Lung (tissue), 12 donors: ENCODE data around the gene NCKAP5L. TPM values are rescaled to one million over a fixed set of nuclear protein-coding genes. Genes with fewer than 3 reads are reported as not detected.

Experiments used
- ATAC-seq: fragments of 200-7000 bp; cut with Tn5 transposase; one replicate; pipeline ENCODE4 v1.9.1; 2020; ENCODE audit warnings: moderate number of reproducible peaks; ENCODE audit not compliant: insufficient read depth, low FRiP score
- DNase-seq, 3 donors: peaks; one replicate each; pipeline ENCODE4 v3.0.0-alpha.2; 2013 to 2017
- H3K27ac ChIP-seq, 2 donors: one replicate each; pipeline ENCODE4 v1.5.1; 2013; ENCODE audit warnings: mild to moderate bottlenecking in 2 of 2, moderate library complexity in 2 of 2, control low read depth in 1 of 2, inconsistent platforms in 1 of 2, low read depth in 1 of 2, low read length in 1 of 2
- H3K27me3 ChIP-seq, 3 donors: one replicate each; pipeline ENCODE4 v1.5.1; 2013; ENCODE audit warnings: low read length in 2 of 3; ENCODE audit not compliant: control insufficient read depth in 3 of 3, insufficient read depth in 3 of 3
- H3K36me3 ChIP-seq, 4 donors: one replicate each; pipeline ENCODE4 v1.5.1; 2013; ENCODE audit warnings: low read length in 4 of 4, mild to moderate bottlenecking in 1 of 4, moderate library complexity in 1 of 4; ENCODE audit not compliant: control insufficient read depth in 4 of 4, insufficient read depth in 4 of 4
- H3K4me1 ChIP-seq, 5 donors: one replicate each; pipeline ENCODE4 v1.5.1; 2013; ENCODE audit warnings: low read length in 5 of 5, mild to moderate bottlenecking in 2 of 5, moderate library complexity in 1 of 5; ENCODE audit not compliant: control insufficient read depth in 5 of 5, insufficient read depth in 5 of 5
- H3K4me3 ChIP-seq: one replicate; pipeline ENCODE4 v1.5.1; 2013; ENCODE audit warnings: mild to moderate bottlenecking, control low read depth, moderate library complexity
- H3K9ac ChIP-seq, 2 donors: one replicate each; pipeline ENCODE4 v1.5.1; 2013; ENCODE audit warnings: low read length in 2 of 2, control low read depth in 1 of 2; ENCODE audit not compliant: insufficient read depth in 1 of 2
- H3K9me3 ChIP-seq, 4 donors: one replicate each; pipeline ENCODE4 v1.5.1; 2013; ENCODE audit warnings: low read length in 3 of 4, mild to moderate bottlenecking in 1 of 4, moderate library complexity in 1 of 4; ENCODE audit not compliant: control insufficient read depth in 4 of 4, insufficient read depth in 3 of 4
- WGBS, 2 donors: extraction: QIAGEN DNeasy Blood & Tissue Kit; methylation state at CpG; one replicate each; pipeline ENCODE4 v1.1.7; 2013; 5-methylcytosine and 5-hydroxymethylcytosine counted together
- polyA plus RNA-seq, 2 donors: library from polyadenylated mRNA; stranded (reverse); fragments of 200-250 nt; gene quantifications; one replicate each; pipeline ENCODE4 v1.2.1, GENCODE V29; 2013
- total RNA-seq, 2 donors: library from RNA; depleted of rRNA in 1 of 2; stranded (reverse); fragments of >200 nt in 1 of 2; gene quantifications; one replicate each; pipeline ENCODE4 v1.2.1, GENCODE V29; 2014 to 2021
- TF ChIP-seq, protein P1 (sequence below): IDR thresholded peaks from 2 replicates; pipeline ENCODE4 v1.5.1; 2012; ENCODE audit warnings: mild to moderate bottlenecking; ENCODE audit errors: control extremely low read depth, extremely low read depth
- donor health status: control.
- donor health status: control.
- donor health status: Bipolar disorder and iron deficiency.
- donor health status: healthy.
- donor health status: DM: yes; HTN: yes; CAD: no.

The NCKAP5L gene
- total and polyA plus RNA-seq, 4 donors: 15.7 to 30.8 (median 20.1) TPM

DNA sequence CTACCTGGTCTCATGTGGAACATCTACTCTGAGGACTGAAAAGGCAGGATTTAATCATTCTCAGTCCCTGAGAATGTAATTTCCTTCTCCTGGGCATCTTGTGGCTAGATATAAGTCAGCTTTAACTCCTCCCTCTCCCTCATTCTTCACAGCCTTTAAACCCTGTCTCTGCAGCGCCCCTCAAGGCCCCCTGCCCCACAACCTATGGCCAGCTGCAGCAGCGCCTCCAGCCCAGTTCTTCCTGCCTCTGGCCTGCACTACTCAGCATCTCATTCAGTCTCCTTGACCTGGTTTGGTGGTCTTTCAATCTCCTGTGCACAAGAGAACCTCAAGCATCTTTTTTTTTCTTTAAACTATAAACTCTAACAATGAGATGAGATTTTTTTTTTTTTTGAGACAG, 29.3 kb downstream of the NCKAP5L start:
- Histone ChIP-seq H3K4me1 (peaks cover 0 to 6% (median 0%) of the 10 kb centered on the region in 5 donors), H3K9ac (no peak overlapping the region), H3K27ac (no peak overlapping the region), H3K27me3 (no peaks in the 10 kb centered on the region), H3K36me3 (peaks cover 8 to 70% (median 33%) of the 10 kb centered on the region in 4 donors), H3K4me3 (no peak overlapping the region), H3K9me3 (no peaks in the 10 kb centered on the region)
- DNase-seq (no peak), ATAC-seq (no peak)
- 86 to 92% methylated on average over 2 of the region's 2 CpGs for WGBS, 2 donors
- TF ChIP-seq, protein P1, sequence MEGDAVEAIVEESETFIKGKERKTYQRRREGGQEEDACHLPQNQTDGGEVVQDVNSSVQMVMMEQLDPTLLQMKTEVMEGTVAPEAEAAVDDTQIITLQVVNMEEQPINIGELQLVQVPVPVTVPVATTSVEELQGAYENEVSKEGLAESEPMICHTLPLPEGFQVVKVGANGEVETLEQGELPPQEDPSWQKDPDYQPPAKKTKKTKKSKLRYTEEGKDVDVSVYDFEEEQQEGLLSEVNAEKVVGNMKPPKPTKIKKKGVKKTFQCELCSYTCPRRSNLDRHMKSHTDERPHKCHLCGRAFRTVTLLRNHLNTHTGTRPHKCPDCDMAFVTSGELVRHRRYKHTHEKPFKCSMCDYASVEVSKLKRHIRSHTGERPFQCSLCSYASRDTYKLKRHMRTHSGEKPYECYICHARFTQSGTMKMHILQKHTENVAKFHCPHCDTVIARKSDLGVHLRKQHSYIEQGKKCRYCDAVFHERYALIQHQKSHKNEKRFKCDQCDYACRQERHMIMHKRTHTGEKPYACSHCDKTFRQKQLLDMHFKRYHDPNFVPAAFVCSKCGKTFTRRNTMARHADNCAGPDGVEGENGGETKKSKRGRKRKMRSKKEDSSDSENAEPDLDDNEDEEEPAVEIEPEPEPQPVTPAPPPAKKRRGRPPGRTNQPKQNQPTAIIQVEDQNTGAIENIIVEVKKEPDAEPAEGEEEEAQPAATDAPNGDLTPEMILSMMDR: no peak

GRCh38 chr12:49798248-49798647, 30.0 kb downstream of the NCKAP5L start:
- WGBS, 2 donors: 87 to 95% methylated on average over 7 of the region's 7 CpGs
- H3K36me3 ChIP-seq: peaks cover 8 to 67% (median 29%) of the 10 kb centered on the region in 4 donors
- DNase-seq: no peak

DNA sequence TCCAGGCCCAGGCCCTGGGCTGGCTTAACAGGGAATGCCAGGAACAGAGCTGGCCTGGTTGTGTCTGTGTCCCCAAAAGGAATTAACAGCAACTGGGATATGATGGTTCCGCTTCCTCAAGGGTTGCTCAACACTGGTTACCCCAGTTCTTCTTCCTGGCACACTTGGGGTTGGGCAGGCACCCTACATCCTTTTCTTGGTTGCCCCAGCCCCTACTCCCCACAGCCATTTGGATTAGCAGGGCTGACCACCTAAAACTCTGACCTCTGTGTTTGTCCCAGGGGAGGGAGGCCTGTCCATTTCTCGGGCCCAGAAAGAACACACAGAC, 30.8 kb downstream of the NCKAP5L start:
- no peak for DNase-seq
- no peak overlapping the region for H3K4me3 ChIP-seq
- TF ChIP-seq, protein P1: no peak
- H3K27me3 ChIP-seq: no peaks in the 10 kb centered on the region
- H3K36me3 ChIP-seq: peaks cover 8 to 64% (median 23%) of the 10 kb centered on the region in 4 donors
- H3K9ac ChIP-seq: no peak overlapping the region
- H3K9me3 ChIP-seq: no peaks in the 10 kb centered on the region
- WGBS, 2 donors: 67 to 77% methylated on average over 2 of the region's 2 CpGs
- no peak for ATAC-seq
- no peak overlapping the region for H3K27ac ChIP-seq
- peaks cover 0 to 6% (median 0%) of the 10 kb centered on the region in 5 donors for H3K4me1 ChIP-seq

More at GRCh38 chr12:49798248-49798647, 30.0 kb downstream of the NCKAP5L start:
- Histone ChIP-seq H3K4me3 (no peak overlapping the region), H3K9ac (no peak overlapping the region), H3K27ac (no peak overlapping the region), H3K9me3 (no peaks in the 10 kb centered on the region), H3K27me3 (no peaks in the 10 kb centered on the region), H3K4me1 (peaks cover 0 to 6% (median 0%) of the 10 kb centered on the region in 5 donors)
- ATAC-seq: no peak
- TF ChIP-seq, protein P1: no peak
